NCI-H1417 (cell line): ENCODE results near the gene GAK.
A peak's percentile ranks its signal among the peaks of the same experiment; 100 is the strongest.
"Not testable (repeated sequence)": the region's sequence is repeated elsewhere in the genome, so short reads cannot be mapped to it uniquely, and the experiment has no call there.

Experiments used
- DNase-seq, 3 experiments: peaks; one replicate each; lab custom pipeline; 2025; lab: John Stamatoyannopoulos, UW

GAK gene

DNA sequence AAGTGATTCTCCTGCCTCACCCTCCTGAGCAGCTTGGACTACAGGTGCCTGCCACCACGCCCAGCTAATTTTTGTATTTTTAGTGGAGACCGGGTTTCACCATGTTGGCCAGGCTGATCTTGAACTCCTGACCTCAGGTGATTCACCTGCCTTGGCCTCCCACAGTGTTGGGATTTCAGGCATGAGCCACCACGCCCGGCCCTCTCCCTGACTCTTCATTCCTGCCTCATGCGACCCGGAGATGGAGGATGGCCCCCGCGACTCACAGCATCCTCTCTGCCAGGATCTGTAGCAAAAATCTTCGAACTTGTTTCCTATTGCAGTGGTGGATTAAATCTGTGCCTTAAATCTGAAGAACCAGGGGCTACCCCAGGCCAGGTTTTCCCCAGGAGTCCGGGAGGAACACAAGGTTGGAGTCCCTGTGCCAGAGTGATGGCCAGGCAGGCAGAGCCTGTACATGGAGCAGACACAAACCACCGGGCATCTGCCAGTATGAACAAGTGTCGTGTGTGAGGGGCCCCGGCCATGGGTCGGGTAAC, 117.7 kb downstream of the GAK start:
- DNase-seq = no peak

DNA sequence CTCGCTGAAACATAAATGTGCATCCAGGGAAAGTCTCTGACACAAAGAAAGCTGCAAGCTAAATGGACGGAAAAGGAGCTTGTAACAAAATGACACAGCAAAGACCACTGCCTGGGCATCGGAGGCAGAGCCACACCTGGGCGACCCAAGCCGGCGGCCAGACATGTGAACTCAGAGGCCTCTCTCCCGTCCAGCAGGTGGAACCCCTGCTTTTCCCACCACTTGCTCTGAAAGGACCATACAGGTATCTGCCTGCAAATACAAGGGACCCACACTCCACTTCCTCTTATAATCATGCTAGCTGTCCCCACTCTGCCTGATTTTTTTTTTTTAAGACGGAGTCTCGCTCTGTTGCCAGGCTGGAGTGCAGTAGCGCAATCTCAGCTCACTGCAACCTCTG, 118.2 kb downstream of the GAK start:
- DNase-seq = peak in 1 of 3 experiments; percentile 8

DNA sequence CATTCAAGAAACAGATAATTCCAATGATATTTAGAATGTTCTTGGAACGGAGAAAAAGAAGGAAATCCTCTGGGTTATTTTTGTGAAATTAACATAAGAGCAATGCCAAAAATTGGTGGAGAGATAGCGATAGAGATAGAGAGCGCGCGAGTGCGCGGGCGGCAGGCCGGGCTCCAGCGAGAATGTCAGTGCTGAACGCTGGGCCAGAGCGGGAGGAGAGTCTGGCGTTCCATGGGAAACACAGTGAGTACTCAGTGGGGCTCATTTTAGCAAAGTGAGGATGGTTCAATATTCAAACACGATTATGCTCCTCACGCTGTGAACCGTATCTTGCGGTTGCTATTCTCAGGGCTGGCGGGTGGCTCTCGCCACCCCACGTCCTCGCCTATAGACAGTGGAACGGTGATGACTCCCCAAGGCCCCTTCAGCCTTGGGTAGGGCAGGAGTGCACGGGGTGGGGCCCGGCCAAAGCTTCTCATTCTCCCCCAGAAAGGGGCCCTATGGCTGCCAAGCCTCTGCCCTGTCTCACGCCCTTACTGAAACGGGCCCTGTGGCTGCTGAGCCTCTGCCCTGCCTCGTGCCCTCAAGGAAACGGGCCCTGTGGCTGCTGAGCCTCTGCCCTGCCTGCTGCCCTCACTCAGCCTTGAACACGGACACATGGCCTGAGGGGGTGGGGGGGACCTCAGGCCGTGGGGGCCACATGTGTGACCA, 123.1 kb downstream of the GAK start:
- no peak for DNase-seq

DNA sequence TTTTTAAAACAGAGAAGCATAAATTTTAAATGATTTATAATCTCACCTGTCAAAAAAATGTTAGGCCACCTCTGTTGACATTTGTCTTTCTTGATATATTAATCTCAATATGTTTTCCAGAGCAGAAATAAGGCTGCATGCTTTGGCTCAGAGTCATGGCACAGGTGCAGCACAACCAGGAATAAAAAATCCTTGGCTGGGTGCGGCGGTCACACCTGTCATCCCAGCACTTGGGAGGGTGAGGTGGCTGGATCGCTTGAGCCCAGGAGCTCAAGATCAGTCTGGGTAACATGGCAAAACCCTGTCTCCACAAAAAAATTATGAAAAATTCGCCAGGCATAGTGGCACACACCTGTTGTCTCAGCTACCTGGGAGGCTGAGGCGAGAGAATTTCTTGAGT, 124.3 kb downstream of the GAK start:
- DNase-seq = peak in 1 of 3 experiments; percentile 5

DNA sequence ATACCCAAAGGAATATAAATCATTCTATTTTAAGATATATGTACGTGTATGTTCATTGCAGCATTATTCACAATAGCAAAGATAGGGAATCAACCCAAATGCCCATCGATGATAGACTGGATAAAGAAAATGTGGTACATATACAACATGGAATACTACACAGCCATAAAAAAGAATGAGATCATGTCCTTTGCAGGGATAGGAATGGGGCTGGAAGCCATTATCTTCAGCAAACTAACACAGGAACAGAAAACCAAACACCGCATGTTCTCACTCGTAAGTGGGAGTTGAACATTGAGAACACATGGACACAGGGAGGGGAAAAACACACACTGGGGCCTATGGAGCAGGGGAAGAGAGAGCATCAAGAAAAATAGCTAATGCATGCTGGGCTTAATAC, 125.1 kb downstream of the GAK start:
- not testable (repeated sequence) for DNase-seq

DNA sequence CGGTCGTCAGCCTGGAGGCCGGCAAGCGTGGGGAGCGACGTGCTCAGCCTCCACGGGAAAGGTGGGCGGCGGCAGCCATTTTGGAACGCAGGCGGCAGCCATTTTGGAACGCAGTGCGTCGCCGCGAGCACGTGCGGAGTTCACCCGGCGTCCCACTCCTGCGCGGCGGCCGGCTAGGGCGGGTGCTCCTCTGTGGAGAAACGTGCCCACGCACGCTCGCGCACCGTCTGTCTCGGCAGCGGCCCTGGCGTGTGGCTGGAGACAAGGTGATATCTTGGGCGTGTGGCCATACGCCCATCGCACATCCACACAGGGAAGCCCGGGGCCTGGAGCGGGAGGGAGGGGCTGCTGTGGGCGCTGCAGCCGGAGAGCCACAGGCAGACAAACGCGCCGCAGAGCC, 127.3 kb downstream of the GAK start:
- DNase-seq = no peak

DNA sequence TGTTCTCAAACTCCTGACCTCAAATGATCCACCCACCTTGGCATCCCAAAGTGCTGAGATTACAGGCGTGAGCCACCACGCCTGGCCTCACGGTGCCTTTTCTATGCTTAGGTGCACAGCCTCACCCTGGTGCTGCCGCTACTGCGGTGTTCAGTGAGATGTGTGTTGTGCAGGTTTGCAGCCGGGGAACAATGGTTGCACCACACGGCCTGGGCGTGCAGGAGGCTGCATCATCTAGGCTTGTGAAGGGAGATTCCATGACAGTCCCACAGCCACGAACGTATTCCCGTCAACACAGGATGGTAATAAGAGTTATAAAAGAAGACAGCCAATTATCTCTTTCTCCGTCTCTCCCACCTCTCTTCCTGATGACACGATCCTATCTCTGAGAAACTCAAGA, 128.2 kb downstream of the GAK start:
- DNase-seq = no peak

DNA sequence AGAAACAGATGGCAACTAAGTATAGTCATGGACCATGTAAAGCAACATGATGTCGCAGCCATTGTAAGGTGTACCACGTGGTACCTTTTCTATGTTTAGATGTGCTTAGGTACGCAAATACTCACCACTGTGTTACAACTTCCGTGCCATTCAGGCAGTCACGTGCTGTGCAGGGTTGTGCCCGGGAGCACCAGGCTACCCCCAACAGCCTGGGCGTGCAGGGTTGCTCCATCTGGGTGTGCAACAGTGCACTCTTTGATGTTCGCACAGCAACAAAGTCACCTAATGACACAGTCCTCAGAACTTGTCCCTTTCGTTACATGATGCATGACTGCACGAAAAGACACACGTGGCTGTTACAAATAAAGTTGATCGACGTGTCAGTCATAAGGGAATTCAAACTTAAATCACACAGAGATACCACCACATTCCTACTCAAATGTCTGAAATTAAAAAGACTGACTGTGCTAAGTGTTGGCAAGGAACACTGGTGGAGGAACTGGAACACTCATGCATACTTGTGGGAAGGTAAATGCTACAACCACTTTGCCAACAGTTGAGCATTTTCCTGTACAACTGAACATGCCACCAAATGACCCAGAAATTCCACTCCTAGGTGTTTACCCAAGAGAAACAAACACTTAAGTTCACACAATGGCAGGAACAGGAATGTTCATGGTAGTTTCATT, 130.5 kb downstream of the GAK start:
- DNase-seq = no peak
